T-helper 2 cell treated with Interferon-gamma antibody and Interleukin-4, amounts not matched to agents 100 ng/mL and 5 ng/mL, for 36 hours (primary cell): ENCODE data around the gene SLC26A11. TPM values are rescaled to one million over a fixed set of nuclear protein-coding genes. Genes with fewer than 3 reads are reported as not detected.

Experiments
- intact Hi-C: fragments of 100-400 bp; cut with micrococcal nuclease; formaldehyde crosslinking; loops from one replicate; pipeline ENCODE4 v1.15.1; 2023
- total RNA-seq: library from RNA; stranded (reverse); gene quantifications from 2 replicates; pipeline ENCODE4 v1.2.3, GENCODE V29; 2022

SLC26A11 gene
- total RNA-seq, result 8.3 and 10.2 TPM in 2 replicates

- intact Hi-C loops, result no loop called here
These were observed at the start of gene SLC26A11, which contains the start of gene SGSH for GRCh38 chr17:80220054-80220735. Gene SLC26A11 (plus strand): TSS chr17:80220427. CDS start chr17:80221561, 1,134 bp downstream. Gene SGSH (minus strand): TSS chr17:80220333. CDS start chr17:80220313, 20 bp downstream.

GRCh38 chr17:80171681-80172080 lies 48.5 kb upstream of the SLC26A11 start:
- intact Hi-C loops, result no loop called here

- intact Hi-C loops, result no loop called here
These were observed 47.1 kb upstream of the SLC26A11 start for GRCh38 chr17:80173126-80173525.

GRCh38 chr17:80173916-80174315 lies 46.3 kb upstream of the SLC26A11 start:
- intact Hi-C loops, result no loop called here

- intact Hi-C loops, result no loop called here
These were observed 43.5 kb upstream of the SLC26A11 start for GRCh38 chr17:80176757-80177156.

GRCh38 chr17:80177986-80178595 lies 42.1 kb upstream of the SLC26A11 start:
- intact Hi-C loops, result no loop called here

GRCh38 chr17:80180192-80180591 lies 40.0 kb upstream of the SLC26A11 start:
- intact Hi-C loops, result no loop called here

- intact Hi-C loops, result no loop called here
These were observed 38.8 kb upstream of the SLC26A11 start for GRCh38 chr17:80181431-80181830.

- intact Hi-C loops, result no loop called here
These were observed 37.9 kb upstream of the SLC26A11 start for GRCh38 chr17:80182118-80182844.

- intact Hi-C loops, result no loop called here
These were observed 37.4 kb upstream of the SLC26A11 start for GRCh38 chr17:80182845-80183223.

GRCh38 chr17:80183581-80184422 lies 36.4 kb upstream of the SLC26A11 start:
- intact Hi-C loops, result no loop called here

GRCh38 chr17:80184423-80184714 lies 35.9 kb upstream of the SLC26A11 start:
- intact Hi-C loops, result no loop called here

- intact Hi-C loops, result no loop called here
These were observed 34.3 kb upstream of the SLC26A11 start for GRCh38 chr17:80185968-80186367.

- intact Hi-C loops, result no loop called here
These were observed 33.1 kb upstream of the SLC26A11 start for GRCh38 chr17:80187090-80187489.

GRCh38 chr17:80187515-80187941 lies 32.7 kb upstream of the SLC26A11 start:
- intact Hi-C loops, result no loop called here

GRCh38 chr17:80189611-80190010 lies 30.6 kb upstream of the SLC26A11 start:
- intact Hi-C loops, result no loop called here

GRCh38 chr17:80190716-80191115 lies 29.5 kb upstream of the SLC26A11 start:
- intact Hi-C loops, result no loop called here

- intact Hi-C loops, result no loop called here
These were observed 29.0 kb upstream of the SLC26A11 start for GRCh38 chr17:80191192-80191591.

GRCh38 chr17:80191865-80192661 lies 28.2 kb upstream of the SLC26A11 start:
- intact Hi-C loops, result no loop called here

- intact Hi-C loops, result no loop called here
These were observed 25.1 kb upstream of the SLC26A11 start for GRCh38 chr17:80195141-80195540.
